ENCODE data around the gene CD48.

GRCh38 chr1:160758521-160758920 lies 46.9 kb upstream of the CD48 start:
- TF ChIP-seq CTCF (IDR thresholded peaks at IDR 0.05) (no peak), EZH2 (IDR thresholded peaks at IDR 0.05; ENCODE audit: borderline replicate concordance, insufficient read depth, low read depth, low read length, poor library complexity, severe bottlenecking) (no peak)
